Sigmoid colon (tissue), 4 donors: ENCODE results near the gene MUC5AC.

Experiments used
- CTCF ChIP-seq, 4 experiments: fragments of 450-650 bp in 3 of 4; fragments of 200-600 bp in 1 of 4; IDR thresholded peaks; one replicate each; pipeline ENCODE4 v1.5.1; 2016 to 2019; ENCODE audit warnings: antibody characterized with exemption in 4 of 4, mild to moderate bottlenecking in 3 of 4, moderate library complexity in 2 of 4
- EP300 ChIP-seq, 4 donors: sonication (generic); formaldehyde crosslinking; IDR thresholded peaks; one replicate each; pipeline ENCODE4 v1.6.1; 2017; ENCODE audit warnings: antibody characterized with exemption in 4 of 4
- POLR2A ChIP-seq, 2 donors: fragments of 450-650 bp; IDR thresholded peaks; one replicate each; pipeline ENCODE4 v1.6.1; 2016; ENCODE audit warnings: antibody characterized with exemption in 2 of 2, mild to moderate bottlenecking in 2 of 2, moderate library complexity in 2 of 2
- POLR2AphosphoS5 ChIP-seq, 4 donors: sonication (generic); formaldehyde crosslinking; IDR thresholded peaks; one replicate each; pipeline ENCODE4 v1.6.1; 2017; ENCODE audit warnings: antibody characterized with exemption in 4 of 4

- TF ChIP-seq CTCF (IDR thresholded peaks at IDR 0.05) (no peak), POLR2A (IDR thresholded peaks at IDR 0.05) (no peak), POLR2AphosphoS5 (IDR thresholded peaks at IDR 0.05) (no peak), EP300 (IDR thresholded peaks at IDR 0.05) (no peak)
These were observed 47.6 kb upstream of the MUC5AC start for GRCh38 chr11:1109918-1110705.
